ENCODE data around the gene GPRC5D. TPM values are rescaled to one million over a fixed set of nuclear protein-coding genes. Genes with fewer than 3 reads are reported as not detected.
A peak's percentile ranks its signal among the peaks of the same experiment; 100 is the strongest.

The GPRC5D gene
- total RNA-seq, 3 donors from 2014 or later, result not detected

GRCh38 chr12:12954878-12955625, 3.1 kb upstream of the GPRC5D start:
- ATAC-seq, result no peak
- no peaks in the 10 kb centered on the region for H3K9me3 ChIP-seq
- no peaks in the 10 kb centered on the region for H3K36me3 ChIP-seq (ENCODE audit: low read depth)
- no peak for DNase-seq
- H3K4me1 ChIP-seq (ENCODE audit: low read depth), result no peaks in the 10 kb centered on the region
- intact Hi-C loops (cut with DNase I, micrococcal nuclease), result no loop called here
- no peak overlapping the region for H3K4me3 ChIP-seq
- TF ChIP-seq CTCF (IDR thresholded peaks at IDR 0.05), result no peak

GRCh38 chr12:12954356-12954755, 2.4 kb upstream of the GPRC5D start:
- no peaks in the 10 kb centered on the region for H3K36me3 ChIP-seq (ENCODE audit: low read depth)
- no peak for TF ChIP-seq CTCF (IDR thresholded peaks at IDR 0.05)
- H3K4me1 ChIP-seq (ENCODE audit: low read depth), result no peaks in the 10 kb centered on the region
- DNase-seq (no peak), ATAC-seq (no peak)
- intact Hi-C loops (cut with DNase I, micrococcal nuclease), result no loop called here
- no peak overlapping the region for H3K4me3 ChIP-seq
- H3K9me3 ChIP-seq, result no peaks in the 10 kb centered on the region

- Histone ChIP-seq H3K4me3 (no peak overlapping the region), H3K9me3 (no peaks in the 10 kb centered on the region), H3K4me1 (ENCODE audit: low read depth) (no peaks in the 10 kb centered on the region), H3K36me3 (ENCODE audit: low read depth) (no peaks in the 10 kb centered on the region)
- ATAC-seq (no peak), DNase-seq (no peak)
- no peak for TF ChIP-seq CTCF (IDR thresholded peaks at IDR 0.05)
- intact Hi-C loops (cut with DNase I, micrococcal nuclease), result no loop called here
These were observed 466 bp downstream of the GPRC5D start for GRCh38 chr12:12951504-12951903.

- Histone ChIP-seq H3K4me3 (no peak overlapping the region), H3K9me3 (no peaks in the 10 kb centered on the region), H3K4me1 (ENCODE audit: low read depth) (no peaks in the 10 kb centered on the region), H3K36me3 (ENCODE audit: low read depth) (no peaks in the 10 kb centered on the region)
- DNase-seq, result no peak
- no peak for TF ChIP-seq CTCF (IDR thresholded peaks at IDR 0.05)
- no peak for ATAC-seq
- intact Hi-C loops (cut with DNase I, micrococcal nuclease), result no loop called here
These were observed 4.1 kb downstream of the GPRC5D start for GRCh38 chr12:12947902-12948301.

- Histone ChIP-seq H3K4me3 (no peak overlapping the region), H3K4me1 (ENCODE audit: low read depth) (no peaks in the 10 kb centered on the region), H3K9me3 (no peaks in the 10 kb centered on the region), H3K36me3 (ENCODE audit: low read depth) (no peaks in the 10 kb centered on the region)
- peak; percentile 46 for ATAC-seq
- intact Hi-C loops (cut with DNase I, micrococcal nuclease), result no loop called here
- TF ChIP-seq CTCF (IDR thresholded peaks at IDR 0.05), result no peak
- DNase-seq, result no peak
These were observed 5.1 kb downstream of the GPRC5D start for GRCh38 chr12:12946686-12947355.
